GM12864 (cell line): ENCODE measurements around the gene CYTH4.

ENCODE experiments used
- DNase-seq: peaks from one replicate; pipeline ENCODE4 v3.0.0-alpha.2; 2011; ENCODE audit warnings: low read depth
- H3K4me3 ChIP-seq: 2 replicates; pipeline ENCODE4 v1.5.1; 2011; ENCODE audit warnings: mild to moderate bottlenecking, low read depth, low read length, control low read depth
- CTCF ChIP-seq: IDR thresholded peaks from 2 replicates; pipeline ENCODE4 v1.5.1; 2011; ENCODE audit warnings: low read depth, mild to moderate bottlenecking, moderate library complexity, low read length, control low read depth, inconsistent platforms; ENCODE audit errors: missing control alignments

CYTH4 gene

DNA sequence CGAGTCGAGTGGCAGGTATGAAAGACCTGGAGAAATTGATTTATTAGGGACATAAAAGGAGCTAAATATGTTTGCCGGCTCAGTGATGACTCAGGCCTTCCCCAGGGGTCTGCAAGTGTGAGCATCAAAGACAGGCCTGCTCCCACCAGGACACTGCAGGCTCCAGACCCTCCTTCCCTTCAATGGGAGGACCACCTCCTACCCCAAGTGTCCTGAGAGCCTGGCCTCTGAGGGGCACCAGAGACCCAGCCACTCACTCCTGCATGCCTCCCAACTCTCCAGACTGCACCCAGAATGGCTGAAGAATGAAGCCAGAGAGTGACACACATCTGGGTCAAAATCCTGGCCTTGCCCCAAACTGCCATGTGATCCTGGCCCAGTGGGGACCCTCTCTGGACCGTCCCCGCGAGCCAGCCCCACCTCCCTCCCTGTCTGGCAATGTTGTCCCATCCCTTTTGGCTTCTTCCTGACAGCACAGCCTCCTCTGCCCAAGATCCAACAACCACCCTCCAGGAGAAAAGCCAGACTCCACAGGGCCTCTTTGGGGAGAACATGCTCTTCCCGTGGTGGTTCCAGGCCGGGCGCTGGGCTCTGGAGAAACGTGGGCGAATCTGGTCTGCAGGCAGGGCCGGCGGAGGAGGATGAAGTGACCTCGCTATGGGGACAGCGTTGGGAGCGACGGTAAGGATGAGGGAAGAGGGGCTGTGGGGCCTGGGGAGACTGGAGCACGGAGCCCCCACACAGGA lies 36.2 kb downstream of the CYTH4 start:
- TF ChIP-seq CTCF, result no peak
- no peak for DNase-seq
- H3K4me3 ChIP-seq, result no peak overlapping the region

- DNase-seq, result no peak
- H3K4me3 ChIP-seq, result no peak overlapping the region
- no peak for TF ChIP-seq CTCF
Observed at GRCh38 chr22:37319469-37319868, 37.2 kb downstream of the CYTH4 start.

DNA sequence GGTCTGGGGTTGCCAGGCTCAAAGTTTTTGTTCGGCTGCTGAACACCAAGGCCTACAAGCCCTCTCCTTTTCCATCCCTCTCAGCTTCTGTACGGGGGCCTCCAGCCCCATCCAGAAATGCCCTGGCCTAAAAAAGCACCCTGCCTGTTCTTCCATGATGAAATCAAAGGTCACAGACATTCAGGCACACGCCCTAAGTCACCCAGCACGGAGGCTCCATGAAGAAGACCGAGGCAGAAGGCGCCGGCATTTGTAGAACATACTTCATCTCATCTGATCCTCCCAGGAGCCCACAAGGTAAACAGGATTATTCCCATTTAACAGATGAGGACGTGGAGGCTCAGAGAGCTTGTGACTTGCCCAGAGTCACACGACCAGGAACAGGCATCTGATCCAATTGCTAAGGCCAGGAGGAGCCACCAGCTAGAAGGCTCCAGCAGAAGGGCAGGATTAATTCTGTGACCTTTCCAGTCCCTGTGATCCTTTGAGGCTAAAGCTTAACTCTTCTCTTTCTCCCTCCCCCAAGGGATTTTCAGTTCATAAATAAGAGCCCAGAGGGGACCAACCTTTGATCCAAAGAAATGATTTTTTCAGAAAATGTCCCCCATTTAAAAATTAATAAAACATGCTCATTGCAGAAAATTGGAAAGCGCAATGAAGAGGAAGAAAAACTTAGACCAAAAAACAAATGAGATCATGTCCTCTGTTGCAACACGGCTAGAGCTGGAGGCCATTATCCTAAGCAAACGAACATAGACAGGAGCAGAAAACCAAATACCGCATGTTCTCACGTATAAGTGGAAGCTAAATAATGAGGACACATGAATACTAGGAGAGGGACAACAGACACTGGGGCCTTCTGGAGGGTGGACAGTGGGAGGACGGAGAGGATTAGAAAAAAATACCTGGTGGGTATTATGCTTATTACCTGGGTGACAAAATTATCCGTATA lies 38.7 kb downstream of the CYTH4 start:
- TF ChIP-seq CTCF, result no peak
- no peak overlapping the region for H3K4me3 ChIP-seq
- no peak for DNase-seq

DNA sequence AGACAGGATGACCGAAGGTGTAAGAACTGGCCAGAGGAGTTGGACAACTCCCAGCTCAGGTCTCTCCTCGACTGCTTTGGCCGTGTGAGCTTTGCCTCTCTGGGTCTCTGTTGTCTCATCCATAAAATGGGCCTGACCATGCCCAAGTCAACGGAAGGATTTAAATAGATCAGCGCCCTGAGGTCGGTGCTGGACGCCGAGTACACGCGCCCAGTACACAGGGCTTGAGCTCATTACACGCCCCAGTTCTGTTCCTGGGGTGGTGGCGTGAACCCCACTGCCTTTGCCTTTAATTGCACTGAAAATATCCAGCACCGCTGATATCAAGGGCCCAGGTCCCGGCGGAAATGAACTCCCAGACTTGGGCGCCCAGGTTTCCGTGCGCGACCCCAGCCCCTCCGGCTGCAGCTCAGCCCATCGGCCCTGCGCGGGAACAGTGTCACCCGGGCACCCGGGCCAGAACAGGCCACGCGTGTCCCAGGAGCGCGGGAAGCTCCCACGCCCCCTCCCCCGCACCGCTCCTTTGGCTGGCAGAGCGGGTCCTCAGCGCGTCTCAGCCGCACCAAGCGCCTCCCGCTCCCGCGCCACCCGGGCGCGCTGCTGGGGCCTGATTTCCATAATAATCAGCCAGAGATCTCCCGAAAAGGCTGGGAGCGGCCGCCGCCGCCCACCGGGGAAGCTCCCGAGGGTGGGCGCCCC lies 42.2 kb downstream of the CYTH4 start:
- no peak for TF ChIP-seq CTCF
- H3K4me3 ChIP-seq, result no peak overlapping the region

DNA sequence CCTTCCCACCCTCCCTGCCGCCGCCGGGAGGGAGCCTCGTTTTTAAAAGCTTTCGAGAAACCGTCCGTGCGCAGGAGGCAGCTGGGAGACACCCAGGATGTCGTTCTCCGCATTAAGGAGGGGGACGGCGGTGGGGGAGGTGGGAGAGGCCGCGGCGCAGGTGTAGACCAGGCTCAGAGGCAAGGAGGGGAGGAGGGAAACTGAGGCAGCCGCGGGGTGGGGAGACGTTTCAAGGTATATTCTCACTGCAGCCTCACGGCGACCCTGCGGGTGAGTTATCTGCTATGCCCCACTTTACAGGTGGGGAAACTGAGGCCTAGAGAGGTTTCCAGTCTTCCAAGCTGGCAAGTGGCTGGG lies 42.7 kb downstream of the CYTH4 start:
- no peak overlapping the region for H3K4me3 ChIP-seq
- TF ChIP-seq CTCF, result no peak
- no peak for DNase-seq

More for the DNA sequence above, 42.2 kb downstream of the CYTH4 start:
- DNase-seq, result no peak

DNA sequence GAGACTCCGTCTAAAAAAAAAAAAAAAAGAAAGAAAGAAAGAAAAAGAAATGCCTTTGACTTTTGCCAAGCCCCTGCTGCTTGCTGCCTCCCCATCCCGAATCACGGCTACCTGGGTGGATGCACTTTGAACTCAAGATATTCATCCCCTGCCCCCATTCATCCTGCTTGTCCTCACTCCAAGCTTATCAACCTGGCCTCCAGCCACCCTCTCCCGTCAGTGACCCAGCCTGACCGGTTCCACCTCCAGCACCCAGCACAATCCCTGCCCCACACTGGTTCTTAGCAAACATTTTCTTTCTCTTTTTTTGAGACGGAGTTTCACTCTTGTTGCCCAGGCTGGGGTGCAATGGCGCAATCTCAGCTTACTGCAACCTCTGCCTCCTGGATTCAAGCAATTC lies 44.4 kb downstream of the CYTH4 start:
- TF ChIP-seq CTCF, result no peak
- no peak overlapping the region for H3K4me3 ChIP-seq
- no peak for DNase-seq
